ENCODE measurements around the gene FGFR1OP2.
A peak's percentile ranks its signal among the peaks of the same experiment; 100 is the strongest.

Gene FGFR1OP2

DNA sequence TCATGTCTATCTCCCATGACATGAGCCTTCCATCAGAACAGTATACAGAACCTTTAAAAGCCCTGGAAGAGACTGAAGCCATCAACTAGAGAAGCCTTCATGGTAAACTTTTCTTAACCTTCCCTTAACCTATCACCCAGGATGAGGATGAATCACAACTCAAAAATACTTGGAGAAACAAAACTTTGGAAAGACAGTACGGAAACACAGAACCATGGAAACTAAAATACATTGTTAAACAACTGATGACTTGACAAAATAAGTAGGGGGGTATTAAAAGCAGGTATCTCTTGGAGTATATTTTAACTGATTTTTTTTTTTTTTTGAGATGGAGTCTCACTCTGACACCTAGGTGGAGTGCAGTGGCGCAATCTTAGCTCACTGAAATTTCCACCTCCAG is 67.2 kb downstream of the FGFR1OP2 start:
- no peak for DNase-seq

- no peak for DNase-seq
Measured at GRCh38 chr12:27006797-27007467, 68.7 kb downstream of the FGFR1OP2 start.

DNA sequence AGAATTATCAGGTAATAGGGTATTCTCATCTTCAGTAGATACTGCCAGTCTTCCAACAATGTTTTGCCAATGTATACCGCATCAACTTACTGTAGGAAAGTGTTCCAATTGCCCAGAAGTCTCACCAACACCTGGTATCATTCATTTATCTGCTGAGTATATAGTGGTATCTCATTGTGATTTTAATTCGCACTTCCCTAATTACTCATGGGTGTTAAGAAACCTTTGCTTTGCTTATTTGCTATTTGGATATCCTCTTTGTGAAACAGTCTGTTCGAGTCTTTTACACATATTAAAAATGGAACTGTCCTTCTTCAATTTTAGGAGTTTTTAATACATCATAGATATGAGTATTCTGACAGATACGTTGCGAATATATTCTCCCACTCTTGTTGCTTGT is 69.8 kb downstream of the FGFR1OP2 start:
- DNase-seq = no peak

DNA sequence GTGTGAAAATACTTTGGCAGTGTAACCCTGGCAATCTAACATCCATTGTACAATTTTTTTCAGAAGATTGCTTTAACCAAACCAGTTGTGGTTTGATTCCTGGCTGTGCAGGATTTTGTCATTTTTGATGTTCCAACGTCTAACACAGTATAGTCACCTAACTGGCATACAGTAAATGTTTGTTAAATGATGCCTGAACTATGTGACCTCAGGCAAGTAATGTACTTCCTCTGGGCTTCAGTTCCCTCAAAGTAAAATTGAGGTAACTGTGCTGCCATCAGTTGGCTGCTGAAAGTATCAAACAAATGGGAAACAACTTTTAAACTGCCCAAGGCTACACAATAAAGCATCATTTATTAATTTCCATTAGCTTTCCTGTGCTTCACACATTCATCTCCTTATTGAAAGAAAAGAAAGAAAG is 71.6 kb downstream of the FGFR1OP2 start:
- no peak for DNase-seq

DNA sequence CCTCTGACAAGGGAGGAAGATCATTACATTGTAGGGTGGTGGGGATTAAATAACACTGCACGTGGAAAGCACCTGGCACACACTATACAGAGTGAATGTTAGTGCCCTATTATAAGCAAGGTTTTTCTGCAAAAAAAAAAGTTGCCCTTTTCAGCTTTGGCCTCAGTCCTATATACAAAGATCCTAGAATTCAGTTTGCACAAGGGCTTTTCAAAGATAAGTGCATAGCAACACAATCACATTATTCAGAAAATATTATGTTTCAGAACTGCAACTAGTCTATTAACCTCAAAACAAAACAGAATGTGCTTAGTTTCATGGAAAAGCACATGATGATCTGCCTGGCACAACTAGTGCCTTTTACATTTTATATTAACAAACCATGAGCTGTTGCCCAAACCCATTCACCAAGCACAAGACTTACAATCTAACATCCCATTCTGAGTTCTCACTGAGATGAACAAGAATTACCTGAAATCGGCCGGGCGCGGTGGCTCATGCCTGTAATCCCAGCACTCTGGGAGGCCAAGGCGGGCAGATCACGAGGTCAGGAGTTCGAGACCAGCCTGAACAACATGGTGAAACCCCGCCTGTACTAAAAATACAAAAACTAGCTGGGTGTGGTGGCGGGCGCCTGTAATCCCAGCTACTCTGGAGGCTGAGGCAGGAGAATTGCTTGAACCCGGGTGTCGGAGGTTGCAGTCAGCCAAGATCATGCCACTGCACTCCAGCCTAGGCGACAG is 74.1 kb downstream of the FGFR1OP2 start:
- peak; percentile 15 for DNase-seq

- no peak for DNase-seq
Measured at GRCh38 chr12:27012982-27013255, 74.6 kb downstream of the FGFR1OP2 start.

GRCh38 chr12:27013611-27014084 is 75.4 kb downstream of the FGFR1OP2 start:
- peak; percentile 35 for DNase-seq

GRCh38 chr12:27014085-27014858 is 76.0 kb downstream of the FGFR1OP2 start, which contains the start of gene TM7SF3:
TM7SF3 (minus strand) TSS chr12:27014384; CDS start chr12:27014168, 216 bp downstream.
- DNase-seq = peak; percentile 74

GRCh38 chr12:27014859-27015729 is 76.8 kb downstream of the FGFR1OP2 start:
- no peak for DNase-seq

DNA sequence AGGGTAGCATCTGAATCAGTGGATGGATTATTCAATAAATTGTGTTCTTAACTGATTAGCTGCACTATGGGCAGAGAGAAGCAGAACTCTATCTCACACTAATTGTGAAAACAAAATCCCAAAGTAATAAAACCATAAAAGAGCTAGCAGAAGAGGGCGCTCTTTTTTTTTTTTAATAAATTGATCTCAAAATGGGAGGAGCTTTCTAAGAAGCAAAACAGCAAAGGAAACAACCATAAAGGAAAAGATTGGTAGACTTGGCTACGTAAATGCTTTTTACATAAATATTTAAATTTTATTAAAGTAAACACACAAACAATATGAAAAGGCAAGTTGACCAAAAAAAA is 77.4 kb downstream of the FGFR1OP2 start:
- peak; percentile 56 for DNase-seq
